Measurements from ENCODE around the gene ZFP64.

The ZFP64 gene

DNA sequence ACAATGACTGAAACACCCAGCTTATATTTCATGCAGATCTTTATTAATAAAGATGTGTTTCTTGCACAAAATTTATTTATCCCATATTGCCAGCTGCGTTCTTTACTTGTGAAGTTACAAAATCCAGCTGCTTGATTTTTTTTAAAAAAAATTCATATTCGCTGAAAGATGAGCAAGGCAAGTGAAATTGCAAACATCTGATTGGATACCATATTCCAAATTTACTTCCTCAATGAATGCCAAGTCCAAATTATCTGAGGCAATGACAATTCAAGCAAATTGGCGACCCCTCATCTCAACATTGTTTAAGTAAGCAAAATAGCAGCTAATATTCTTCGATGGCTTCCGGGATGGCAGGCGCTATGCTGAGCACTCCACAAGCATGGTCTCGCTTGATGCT, 37.7 kb downstream of the ZFP64 start:
- DNase-seq = no peak

DNA sequence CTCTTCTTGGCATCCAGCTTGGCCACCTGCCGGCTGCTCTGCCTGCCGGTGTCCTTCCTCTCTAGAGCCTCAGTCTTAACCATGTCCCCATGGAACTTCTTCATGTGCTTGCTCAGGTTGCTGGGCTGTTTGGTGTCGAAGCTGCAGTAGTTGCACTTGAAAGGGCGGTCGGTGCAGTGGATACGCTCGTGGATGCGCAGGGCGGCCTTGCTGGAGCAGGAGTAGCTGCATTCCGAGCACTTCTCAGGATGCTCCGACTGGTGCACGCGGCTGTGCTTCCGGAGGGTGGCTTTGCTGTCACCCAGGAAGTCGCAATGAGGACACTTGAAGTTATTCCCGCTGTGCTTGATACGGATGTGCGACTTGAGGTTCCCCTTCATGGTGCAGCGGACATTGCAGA, 38.7 kb downstream of the ZFP64 start:
- no peak for DNase-seq

DNA sequence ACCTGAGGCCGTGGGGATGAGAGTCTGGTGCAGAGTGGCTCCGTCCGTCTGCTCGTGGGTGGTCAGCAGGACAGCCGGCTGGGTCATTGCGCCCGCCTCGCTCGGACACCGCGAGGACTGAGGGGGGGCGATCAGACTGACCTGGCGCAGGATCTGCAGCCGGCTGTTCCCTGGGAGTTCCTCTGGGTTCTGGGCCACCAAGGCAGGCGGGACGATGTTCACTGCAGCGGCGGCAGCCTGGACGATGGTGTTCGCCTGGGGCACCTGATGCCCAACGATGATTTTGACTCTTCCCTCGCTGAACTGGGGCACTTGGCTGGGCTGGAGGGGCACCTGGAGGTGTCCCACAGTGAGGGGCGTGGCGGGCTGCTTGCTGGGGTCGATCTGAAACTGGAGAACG, 39.2 kb downstream of the ZFP64 start:
- DNase-seq = no peak

DNA sequence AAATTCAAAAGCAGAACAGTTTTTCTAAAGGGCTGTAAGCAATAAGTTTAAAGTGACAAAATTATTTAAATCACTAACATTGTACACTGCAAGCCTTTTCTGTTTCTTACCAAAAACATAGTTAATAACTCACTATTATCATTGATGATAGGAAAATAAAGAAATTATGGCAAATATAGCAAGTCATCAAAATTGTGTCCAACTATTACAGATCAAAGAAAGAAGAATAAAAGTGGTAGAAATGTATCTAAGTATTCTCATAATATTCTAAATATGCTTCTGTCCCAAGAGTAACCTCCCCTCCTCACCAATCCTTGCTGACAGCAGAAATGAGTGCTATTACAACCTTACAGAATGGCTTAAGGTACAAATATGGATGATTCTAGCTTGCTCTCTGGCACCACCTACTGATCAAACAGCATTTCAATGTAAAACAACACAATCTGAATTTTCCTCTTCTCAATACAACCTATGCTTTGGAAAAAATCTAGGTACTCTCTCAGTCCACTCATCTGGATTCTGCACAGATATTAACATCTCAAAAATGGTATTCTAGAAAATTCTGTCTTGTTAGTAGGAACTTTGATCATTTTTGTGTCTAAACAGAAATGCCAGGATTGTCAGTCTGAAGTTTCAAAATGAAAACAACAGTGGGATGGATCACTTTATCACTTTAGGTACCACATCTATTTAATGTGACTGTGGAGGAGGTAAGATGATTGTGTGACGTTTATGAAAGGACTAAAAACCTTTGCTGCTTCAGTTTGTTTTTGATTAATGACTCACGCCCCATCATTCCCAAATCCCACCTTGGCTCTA, 40.9 kb downstream of the ZFP64 start:
- DNase-seq = peak; percentile 36

DNA sequence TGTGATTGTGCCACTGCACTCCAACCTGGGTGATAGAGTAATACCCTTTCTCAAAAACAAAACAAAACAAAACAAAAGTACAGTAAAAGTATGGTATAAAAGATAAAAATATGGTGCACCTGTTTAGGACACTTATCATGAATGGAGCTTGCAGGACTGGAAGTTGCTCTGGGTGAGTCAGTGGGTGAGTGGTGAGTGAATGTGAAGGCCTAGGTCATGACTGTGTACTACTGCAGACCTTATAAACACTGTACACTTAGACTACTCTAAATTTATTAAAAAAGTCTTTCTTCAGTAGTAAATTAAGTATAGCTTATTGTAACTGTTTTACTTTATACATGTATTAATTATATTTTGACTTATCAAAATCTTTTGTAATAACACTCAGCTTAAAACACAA, 46.0 kb downstream of the ZFP64 start:
- peak; percentile 9 for DNase-seq

DNA sequence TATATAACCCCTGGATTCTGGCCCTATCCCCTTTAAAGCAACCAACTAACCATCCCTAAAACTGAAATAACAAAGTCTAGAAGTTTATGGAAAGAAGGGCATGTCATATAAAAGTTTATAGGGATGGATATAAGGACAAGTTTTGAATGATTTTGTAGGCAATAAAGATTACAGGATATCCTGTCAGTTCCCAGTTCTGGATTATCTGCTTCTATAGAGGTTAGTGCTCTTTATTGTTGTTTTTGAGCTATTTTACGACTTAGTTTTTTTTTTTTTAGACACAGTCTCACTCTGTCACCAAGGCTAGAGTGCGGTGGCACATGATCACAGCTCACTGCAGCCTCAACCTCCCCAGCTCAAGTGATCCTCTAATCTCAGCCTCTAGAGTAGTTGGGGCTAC, 48.3 kb downstream of the ZFP64 start:
- no peak for DNase-seq

DNA sequence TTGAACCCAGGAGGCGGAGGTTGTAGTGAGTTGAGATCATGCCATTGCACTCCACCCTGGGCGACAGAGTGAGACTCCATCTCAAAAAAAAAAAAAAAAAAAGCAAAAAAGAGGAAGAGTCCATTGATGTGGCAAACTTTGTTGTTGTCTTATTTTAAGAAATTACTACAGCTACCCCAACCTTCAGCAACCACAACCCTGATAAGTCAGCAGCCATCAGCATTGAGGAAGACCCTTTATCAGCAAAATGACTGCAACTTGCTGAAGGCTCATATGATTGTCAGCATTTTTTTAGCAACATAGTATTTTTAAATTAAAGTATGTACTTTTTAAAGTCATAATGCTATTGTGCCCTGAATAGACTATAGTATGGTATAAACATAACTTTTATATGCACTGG, 48.8 kb downstream of the ZFP64 start:
- no peak for DNase-seq

DNA sequence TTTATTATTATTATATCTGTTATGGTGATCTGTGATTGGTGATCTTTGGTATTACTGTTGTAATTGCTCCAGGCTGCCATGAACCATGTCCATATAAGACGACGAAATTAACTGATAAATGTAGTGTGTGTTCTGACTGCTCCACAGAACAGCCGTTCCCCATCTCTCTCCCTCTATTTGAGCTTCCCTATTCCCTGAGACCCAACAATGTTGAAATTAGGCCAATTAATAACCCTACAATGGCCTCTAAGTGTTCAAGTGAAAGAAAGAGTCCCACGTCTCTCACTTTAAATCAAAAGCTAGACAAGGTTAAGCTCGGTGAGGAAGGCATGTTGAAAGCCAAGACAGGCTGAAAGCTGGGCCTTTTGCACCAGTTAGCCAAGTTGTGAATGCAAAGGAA, 51.6 kb downstream of the ZFP64 start:
- no peak for DNase-seq

DNA sequence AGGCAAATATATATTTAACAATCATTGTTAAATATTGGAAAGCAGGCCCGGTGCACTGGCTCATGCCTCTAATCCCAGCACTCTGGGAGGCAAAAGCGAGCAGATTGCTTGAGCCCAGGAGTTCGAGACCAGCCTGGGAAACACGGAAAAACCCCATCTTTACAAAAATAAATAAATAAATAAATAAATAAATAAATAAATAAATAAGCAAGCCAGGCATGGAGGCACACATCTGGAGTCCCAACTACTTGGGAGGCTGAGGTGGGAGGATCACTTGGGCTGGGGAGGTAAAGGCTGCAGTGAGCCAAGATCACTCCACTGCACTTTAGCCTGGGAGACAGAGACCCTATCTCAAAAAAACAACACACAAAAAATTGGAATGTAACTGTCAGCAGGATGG, 53.7 kb downstream of the ZFP64 start:
- DNase-seq = no peak

DNA sequence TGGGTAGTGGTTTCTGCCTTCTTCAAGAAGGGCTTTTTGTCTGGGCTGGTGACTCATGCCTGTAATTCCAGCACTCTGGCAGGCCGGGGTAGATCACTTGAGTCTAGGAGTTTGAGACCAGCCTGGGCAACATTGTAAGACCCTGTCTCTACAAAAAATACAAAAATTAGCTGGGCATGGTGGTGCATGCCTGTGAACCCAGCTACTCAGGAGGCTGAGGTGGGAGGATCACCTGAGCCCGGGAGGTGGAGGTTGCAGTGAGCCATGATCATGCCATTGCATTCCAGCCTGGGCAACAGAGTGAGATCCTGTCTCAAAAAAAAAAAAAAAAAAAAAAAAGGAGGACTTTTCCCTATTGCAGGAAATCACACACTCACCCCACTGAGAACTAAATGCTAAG, 57.9 kb downstream of the ZFP64 start:
- peak; percentile 4 for DNase-seq

DNA sequence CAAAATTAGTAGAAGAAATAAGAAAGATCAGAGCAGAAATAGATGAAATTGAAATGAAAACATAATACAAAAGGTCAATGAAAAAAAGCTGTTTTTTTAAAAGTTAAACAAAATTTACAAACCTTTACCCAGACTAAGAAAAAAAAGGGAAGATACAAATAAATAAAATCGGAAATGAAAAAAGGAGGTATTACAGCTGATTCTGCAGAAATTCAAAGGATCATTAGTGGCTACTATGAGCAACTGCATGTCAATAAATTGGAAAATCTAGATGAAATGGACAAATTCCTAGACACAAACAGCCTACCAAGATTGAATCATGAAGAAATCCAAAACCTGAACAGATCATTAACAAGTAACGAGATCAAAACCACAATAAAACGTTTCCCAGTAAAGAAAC, 59.2 kb downstream of the ZFP64 start:
- DNase-seq = no peak

DNA sequence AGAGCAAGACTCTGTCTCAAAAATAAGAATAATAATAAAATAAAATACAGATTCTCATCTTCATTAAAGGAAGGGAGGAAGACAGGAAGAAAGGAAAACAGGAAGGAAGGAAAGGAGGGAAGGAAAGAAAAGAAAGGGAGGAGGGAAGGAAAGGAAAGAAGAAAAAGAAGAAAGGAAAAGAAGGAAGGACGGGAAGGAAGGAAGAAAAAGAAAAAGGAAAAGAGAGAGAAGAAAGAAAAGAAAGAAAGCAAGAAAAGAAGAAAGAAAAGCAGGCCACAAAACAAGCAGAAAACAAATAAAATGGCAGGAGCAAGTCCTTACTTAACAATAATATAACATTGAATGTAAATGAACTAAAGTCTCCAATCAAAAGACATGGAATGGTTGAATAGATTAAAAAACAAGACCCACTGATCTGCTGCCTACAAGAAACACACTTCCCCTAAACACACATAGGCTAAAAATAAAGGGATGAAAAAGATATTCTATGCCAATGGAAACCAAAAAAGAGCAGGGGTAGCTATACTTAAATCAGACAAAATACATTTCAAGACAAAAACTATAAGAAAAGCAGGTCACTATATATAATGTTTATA, 60.4 kb downstream of the ZFP64 start:
- DNase-seq = no peak

DNA sequence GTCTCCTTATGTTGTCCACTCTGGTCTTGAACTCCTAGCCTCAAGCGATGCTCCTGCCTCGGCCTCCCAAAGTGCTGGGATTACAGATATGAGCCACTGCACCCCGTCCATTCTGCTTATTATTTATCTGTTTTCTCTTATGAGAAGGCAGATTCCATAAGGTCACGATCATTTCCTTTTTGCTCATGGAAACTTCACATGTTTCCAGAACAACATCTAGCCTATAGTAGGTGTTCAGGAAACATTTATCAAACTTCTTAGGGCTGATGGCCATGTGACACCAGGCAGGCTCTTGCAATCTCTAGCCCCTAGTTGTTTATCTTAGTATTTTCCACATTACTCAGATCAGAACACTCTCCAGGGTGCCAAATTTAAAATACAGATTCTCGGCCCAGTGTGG, 61.2 kb downstream of the ZFP64 start:
- DNase-seq = peak; percentile 4

DNA sequence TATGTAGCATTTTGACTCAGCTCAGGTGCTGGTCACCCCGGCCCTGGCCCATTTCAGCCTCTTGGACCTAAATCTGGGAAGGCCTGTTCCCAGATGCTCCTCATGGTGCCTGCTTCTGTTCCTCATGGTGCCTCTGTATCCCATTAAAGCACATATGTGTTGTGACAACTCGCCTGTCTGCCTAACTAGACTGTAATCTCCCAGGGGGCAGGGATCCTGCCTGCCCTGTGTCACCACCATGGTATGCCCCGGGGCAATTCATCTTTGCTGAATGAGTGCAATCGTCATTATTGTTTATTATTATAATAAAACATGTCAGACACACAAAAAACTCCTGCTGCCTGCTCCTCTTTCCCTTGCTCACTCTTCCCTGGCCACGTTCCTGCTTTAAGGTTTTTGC, 62.0 kb downstream of the ZFP64 start:
- peak; percentile 10 for DNase-seq

DNA sequence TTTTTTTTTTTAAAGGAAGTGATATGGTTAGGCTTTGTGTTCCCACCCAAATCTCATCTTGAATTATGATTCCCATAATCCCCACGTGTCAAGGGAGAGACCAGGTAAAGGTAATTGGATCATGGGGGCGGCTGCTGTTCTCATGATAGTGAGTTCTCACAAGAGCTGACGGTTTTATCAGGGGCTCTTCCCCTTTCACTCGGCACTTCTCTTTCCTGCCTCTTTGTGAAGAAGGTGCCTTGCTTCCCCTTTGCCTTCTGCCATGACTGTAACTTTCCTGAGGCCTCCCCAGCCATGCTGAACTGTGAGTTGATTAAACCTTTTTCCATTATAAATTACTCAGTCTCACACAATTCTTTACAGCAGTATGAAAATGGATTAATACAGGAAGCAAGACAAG, 64.3 kb downstream of the ZFP64 start:
- DNase-seq = no peak

DNA sequence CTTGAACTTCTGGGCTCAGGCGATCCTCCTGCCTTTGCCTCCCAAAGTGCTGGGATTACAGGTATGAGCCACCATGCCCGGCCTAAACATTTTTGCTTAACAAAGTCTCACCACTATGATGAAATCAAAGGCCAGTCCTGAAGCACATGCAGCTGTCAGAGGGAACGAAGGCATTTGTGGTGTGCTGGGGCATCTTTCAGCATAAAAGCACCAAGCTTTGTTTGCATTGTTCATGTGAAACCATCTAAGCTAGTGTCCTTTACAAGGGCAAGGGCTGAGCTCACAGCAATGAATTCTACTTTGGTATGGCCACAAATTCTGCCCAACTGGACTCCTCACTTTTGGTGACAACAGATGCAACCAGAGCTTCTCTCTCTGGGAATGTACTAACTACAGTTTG, 66.8 kb downstream of the ZFP64 start:
- no peak for DNase-seq

DNA sequence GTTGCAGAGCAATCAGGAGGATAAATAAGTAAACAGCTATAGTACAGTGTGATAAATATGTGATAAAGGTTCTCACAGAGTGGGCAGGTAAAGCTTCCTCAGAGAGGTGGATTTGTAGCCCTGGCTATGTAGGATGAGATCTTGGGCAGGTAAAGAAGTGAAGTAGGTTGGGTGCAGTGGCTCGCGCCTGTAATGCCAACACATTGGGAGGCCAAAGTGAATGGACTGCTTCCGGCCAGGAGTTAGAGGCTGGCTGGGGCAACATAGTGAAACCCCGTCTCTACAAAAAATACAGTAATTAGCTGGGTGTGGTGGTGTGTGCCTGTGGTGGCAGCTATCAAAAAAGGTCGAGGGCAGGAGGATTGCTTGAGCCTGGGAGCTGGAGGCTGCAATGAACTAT, 72.9 kb downstream of the ZFP64 start:
- DNase-seq = no peak

DNA sequence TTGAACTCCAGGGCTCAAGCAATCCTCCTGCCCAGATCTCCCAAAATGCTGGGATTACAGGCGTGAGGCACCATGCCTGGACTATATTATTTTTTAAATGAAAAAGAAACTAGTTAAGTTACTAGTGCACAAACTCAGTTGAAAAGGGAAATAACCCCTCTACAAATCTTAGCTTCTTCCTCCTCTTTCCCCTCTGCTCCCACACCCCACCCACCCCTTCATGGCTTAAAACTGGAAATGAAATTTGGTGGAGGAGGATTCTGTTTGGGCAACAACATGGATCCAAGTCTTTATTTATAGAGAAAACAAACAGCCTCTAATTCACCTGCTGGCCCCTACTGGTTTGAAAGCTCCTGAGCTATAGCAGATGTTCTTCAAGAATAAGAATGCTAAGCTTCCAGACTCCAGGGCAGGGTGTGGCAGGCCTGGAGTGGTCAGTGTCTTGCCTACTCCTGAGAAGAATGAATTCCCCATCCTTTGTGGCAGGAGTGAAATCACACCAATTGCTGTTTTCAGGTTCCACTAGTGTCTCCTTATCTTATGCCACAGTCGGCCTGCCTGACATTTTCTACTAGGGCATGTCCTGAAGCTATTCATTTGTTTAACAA, 73.5 kb downstream of the ZFP64 start:
- no peak for DNase-seq

DNA sequence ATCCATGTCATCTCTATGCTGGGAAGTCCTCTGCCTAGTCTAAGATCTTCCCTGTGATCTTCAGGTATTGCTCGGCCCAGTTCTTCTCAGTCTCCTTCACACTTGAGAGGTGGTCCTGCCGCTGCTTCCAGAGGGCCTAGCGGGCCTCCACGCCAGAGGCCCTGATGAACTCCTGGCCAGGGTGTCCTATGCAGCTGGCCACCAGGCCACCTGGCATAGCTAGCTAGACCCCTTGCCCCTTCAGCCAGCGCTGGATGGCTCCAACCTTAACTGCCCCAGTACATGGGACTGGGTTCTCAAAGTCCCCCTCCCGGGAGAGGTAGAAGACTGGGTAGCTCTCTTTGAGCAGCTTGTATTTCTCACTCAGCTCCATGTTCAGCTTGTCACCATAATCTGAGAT, 81.1 kb downstream of the ZFP64 start:
- no peak for DNase-seq

DNA sequence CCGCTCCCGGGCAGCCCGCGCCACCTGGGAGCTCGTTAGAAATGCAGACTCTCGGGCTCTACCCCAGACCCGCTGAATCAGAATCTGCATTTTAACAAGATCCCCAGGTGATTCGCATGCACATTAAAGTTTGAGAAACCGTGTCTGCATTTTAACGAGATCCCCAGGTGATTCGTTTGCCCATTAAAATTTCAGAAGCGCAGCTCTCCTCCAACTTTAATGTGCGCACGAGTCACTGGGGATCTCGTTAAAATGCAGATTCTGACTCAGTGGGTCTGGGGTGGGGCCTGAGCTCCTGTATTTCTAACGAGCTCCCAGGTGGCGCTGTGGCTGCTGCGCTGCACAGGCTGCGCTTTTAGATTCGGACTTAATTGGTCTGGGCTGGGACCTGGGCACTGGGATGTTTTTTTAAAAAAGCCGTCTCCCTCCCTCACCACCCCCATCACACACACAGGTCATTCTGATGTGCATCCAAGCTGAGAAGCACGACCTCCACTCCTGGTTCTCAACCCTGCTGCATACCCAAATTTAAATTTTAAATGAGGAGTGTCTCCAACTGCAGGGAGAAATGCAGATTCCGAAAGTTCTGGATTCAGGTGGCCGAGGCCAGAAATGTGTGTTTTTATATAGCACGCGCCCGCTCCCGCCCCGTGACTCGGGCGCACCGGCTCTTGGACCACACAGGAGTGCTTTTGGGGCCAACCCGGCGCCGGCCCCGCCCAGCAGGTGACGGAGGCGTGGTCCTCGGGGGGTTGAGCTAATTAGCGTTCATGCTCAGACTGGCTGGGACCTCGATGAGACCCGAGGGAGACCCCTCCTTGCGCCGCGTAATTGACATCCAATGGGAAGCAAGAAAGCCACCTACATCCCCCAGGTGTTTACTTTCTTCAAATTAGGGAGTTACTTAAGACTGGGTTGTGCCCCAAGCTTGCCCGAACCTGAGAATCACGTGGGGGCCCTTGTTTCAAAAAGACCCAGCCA, 85.8 kb downstream of the ZFP64 start:
- peak; percentile 50 for DNase-seq

DNA sequence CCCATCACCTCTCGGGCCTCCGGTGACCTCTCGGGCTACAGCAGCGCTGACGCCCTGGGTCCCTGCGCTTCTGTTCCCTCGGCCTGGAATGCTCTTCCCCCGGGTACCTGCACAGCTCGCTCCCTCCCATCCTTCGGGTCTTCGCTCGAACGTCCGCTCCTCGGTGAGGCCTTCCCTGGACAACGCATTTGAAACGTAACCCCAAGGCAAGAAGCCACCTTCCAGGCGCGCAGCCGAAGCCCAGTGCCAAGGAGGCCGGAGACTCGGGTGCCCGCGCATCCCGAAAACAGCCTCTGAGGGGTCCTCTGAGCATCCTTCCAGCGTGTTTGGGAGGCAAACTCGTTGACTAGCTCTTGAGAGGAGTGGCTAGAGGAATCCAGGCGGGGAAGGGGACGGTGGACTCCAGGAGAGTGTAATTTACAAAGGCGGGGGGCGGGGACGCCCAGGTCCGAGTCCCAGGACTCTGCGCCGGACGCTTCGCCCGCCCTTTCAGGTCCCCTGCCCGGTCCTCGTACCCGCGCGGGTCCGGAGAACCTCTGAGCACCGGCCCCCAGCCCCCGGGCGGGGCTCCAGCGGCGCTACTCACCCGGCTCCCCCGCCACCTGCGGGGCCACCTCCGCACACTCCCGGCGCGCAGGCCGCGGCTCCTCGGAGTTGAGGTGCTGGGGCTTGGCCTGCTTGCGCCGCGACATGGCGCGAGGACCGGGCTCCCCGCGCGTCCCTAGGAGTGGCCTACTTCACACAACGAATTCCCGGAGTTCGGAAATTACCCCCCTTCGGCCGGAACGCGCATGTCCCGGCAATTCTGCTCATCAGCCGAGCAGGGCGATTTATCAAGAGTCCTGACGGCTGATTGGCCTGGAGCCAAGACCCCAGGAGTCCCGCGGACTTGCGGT, 86.8 kb downstream of the ZFP64 start:
- DNase-seq = no peak

DNA sequence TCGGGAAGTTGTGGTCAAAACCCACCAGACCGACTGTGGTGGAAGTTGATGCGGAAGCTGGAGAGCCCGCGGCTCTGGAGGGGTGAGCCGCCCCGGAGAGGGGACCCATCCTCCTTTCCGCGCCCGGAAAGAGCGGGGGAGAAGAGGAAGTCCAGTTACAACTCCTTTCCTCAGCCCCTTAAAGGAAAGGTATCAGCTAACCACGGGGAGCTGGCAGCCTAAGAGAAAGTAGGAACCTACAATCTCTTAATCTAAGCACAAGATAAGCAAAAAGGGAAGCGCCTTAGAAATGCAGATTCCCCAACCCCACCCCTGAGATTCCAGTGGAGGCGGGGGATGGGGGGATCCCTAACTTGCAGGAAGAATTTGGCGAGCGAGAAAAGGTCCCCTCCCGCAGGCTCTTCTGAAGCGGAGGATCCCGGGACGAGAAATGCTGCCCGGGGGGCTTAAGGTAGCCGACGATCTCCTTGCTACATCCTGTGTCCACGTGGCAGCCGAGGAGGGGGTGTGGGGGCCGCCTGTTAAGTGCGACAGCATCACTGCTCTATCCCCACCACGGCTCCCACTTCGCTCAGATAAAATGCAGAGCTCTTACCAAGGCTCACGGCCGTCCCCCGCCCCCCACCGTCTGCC, 87.5 kb downstream of the ZFP64 start:
- DNase-seq = no peak
